Choroid plexus epithelial cell (primary cell): ENCODE data around the gene DNAJC10.

Source experiments
- DNase-seq: peaks from one replicate; pipeline ENCODE4 v3.0.0-alpha.2; 2010; ENCODE audit warnings: low read depth
- H3K4me3 ChIP-seq: 2 replicates; pipeline ENCODE4 v1.5.1; 2011; ENCODE audit warnings: low read depth, mild to moderate bottlenecking, control low read depth, low read length, moderate library complexity
- TF ChIP-seq, protein P1 (sequence below): conservative IDR thresholded peaks from 2 replicates; pipeline ENCODE4 v1.5.1; 2011; ENCODE audit warnings: low read depth, mild to moderate bottlenecking, control low read depth, inconsistent platforms, low read length, moderate library complexity

DNAJC10 gene

DNA sequence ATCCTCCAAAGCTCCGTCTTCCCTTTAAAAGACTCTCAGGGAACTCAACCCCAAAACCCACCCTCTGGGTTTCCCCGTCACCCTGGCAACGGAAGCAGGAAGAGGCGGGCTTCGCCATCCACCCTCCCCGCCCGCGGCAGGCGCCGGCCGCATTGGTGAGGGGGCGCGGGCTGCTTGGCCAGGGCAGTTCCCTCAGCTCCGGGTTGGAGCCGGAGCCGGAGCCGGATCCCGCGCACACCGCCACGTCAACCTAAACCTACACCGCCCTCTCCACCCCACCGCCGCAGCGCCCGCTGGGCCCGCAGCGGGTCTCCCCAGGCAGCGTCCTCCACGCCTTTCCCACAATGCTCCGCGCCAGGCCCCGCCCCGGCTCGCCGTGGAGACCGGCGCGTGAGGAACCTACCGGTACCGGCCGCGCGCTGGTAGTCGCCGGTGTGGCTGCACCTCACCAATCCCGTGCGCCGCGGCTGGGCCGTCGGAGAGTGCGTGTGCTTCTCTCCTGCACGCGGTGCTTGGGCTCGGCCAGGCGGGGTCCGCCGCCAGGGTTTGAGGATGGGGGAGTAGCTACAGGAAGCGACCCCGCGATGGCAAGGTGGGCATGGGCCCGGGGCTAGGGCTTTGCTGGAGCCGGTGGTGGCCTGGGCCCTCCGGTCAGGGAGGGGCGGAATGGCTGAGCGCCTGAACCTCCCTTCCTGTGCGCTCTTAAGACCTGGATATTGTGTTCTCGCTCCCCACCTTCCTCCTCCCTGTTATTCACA lies at the start of gene DNAJC10:
Gene DNAJC10 (plus strand): TSS at position 366 of the 758 bp plus-strand sequence. CDS start 1,830 bp downstream, outside the sequence.
- TF ChIP-seq, protein P1, sequence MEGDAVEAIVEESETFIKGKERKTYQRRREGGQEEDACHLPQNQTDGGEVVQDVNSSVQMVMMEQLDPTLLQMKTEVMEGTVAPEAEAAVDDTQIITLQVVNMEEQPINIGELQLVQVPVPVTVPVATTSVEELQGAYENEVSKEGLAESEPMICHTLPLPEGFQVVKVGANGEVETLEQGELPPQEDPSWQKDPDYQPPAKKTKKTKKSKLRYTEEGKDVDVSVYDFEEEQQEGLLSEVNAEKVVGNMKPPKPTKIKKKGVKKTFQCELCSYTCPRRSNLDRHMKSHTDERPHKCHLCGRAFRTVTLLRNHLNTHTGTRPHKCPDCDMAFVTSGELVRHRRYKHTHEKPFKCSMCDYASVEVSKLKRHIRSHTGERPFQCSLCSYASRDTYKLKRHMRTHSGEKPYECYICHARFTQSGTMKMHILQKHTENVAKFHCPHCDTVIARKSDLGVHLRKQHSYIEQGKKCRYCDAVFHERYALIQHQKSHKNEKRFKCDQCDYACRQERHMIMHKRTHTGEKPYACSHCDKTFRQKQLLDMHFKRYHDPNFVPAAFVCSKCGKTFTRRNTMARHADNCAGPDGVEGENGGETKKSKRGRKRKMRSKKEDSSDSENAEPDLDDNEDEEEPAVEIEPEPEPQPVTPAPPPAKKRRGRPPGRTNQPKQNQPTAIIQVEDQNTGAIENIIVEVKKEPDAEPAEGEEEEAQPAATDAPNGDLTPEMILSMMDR, result no peak
- peak within 1 kb of the TSS; percentile 97 for H3K4me3 ChIP-seq
- DNase-seq, result peak; percentile 98

GRCh38 chr2:182666674-182667314 lies 49.3 kb upstream of the DNAJC10 start:
- TF ChIP-seq, protein P1, result peak; percentile 72
- peak; percentile 65 for DNase-seq
- no peak overlapping the region for H3K4me3 ChIP-seq

DNA sequence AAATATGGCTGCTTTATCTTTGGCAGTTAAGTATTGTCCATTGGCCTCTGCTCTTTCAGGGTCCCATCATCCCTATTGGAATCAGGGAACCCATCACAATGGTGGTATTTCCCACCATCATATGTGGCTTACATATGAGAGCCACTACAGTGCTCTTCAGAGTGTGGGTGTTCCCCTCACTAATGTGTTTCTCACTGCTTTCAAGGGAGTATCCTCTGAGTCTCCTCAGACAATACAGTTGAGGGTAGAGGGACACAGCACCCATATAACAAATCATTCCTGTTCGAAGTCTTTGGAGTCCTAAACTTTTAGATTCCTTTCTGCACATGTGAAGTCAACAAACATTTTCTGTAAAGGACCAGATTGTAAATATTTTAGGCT lies 48.8 kb upstream of the DNAJC10 start:
- H3K4me3 ChIP-seq, result no peak overlapping the region
- no peak for DNase-seq
- TF ChIP-seq, protein P1, result no peak

DNA sequence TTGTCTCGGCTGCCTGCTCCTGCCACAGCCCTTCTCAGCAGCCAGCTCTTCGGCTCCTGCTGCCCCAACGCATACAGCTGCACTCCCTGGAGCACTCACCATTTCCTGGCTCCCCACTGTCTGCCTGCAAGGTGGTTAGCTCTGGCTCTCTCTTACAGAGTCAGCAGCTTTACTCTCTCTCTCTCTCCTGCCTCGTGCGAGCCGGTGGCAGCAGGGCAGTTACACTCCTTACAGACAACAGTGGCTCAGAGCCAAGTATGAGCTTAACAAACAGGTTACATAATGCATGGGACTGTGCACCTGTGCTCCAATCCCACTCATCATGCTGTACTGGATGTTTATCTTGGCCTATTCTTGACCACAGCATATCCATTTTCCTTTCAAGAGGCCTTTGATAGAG lies 47.4 kb upstream of the DNAJC10 start:
- DNase-seq, result peak; percentile 62
- H3K4me3 ChIP-seq, result no peak overlapping the region
- TF ChIP-seq, protein P1, result no peak

DNA sequence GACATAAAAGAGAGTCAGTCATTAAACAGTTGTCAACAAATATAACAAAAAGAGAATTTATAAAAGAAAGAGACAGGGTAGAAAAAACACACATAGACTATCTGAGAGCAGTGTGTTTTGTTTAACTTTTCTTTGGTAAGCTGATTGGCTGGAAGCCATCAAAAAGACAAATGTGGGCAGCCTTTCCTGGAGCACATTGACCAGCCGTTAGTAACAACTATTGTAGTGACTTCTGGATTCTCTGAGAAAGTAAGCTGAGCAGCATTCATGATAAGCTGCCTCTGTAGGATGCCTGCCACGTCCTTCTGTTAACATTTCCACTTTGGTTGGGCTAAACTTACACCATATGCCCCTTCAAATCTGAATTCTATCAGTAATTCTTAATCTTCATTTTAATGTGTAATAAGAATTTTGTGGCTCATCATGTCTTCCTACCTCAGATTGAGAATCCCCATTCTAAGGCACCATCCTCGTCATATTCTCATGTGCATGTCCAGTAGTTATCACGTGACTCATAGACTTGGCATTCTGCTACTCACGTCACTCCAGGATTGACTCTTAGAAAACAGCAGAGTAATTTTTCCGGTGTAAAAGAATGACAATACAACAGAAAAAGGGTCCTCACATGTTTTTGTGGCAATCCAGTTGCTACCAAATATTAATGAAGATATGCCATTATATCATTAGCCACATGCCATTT lies 43.4 kb upstream of the DNAJC10 start:
- DNase-seq, result peak; percentile 85
- no peak overlapping the region for H3K4me3 ChIP-seq
- TF ChIP-seq, protein P1, result no peak

GRCh38 chr2:182680837-182681236 lies 35.2 kb upstream of the DNAJC10 start:
- TF ChIP-seq, protein P1, result no peak
- no peak overlapping the region for H3K4me3 ChIP-seq
- no peak for DNase-seq
